A673 (cell line): ENCODE data around the gene HES7.

ENCODE experiments used
- EZH2 ChIP-seq: fragments of 200-600 bp; sonication (generic); IDR thresholded peaks from 2 replicates; pipeline ENCODE4 v1.6.1; 2017; ENCODE audit warnings: borderline replicate concordance, low read depth, mild to moderate bottlenecking, mixed read lengths, antibody characterized with exemption, low read length; ENCODE audit not compliant: poor library complexity, severe bottlenecking
- TF ChIP-seq, protein P1 (sequence below): fragments of 300-800, 200-600 bp; sonication (generic); conservative IDR thresholded peaks from 2 replicates; pipeline ENCODE4 v1.5.1; 2017; ENCODE audit warnings: low read depth, mild to moderate bottlenecking, antibody characterized with exemption, low read length, moderate library complexity, mixed read lengths

DNA sequence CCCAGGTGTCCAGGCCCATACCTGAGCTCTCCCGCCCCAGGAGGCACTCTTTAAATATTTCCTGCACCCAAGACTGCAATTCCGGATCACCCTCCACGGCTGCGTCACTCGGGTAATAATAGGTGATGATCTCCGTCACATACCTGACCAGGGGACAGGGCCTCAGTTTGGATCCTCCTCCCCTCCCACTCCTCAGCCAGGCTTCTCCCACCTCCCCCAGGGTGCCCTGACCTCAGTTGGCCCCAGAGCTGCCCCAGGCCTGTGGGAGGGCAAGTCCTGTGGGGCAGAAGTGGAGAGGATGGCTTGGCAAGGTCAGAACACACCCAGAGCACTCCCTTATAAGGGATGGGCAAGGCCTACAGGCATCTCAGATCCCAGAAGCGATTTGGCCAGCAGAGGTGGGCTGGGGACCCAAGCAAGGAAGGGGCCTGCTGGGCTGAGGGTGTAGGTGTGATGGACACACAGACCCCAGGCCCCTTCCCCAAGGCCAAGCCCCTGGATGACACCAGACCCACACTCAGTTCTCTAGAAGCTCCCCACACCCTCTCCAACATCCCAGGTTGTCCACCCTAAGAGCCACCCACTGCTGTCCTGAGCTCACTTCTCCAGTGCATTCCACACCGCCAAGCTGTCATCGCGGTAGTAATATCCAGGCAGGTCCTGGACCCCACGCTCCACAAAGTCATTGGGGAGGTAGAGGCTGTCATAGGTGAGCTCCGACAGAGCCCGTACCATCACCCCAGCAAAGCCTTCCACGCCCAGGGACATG lies 48.1 kb downstream of the HES7 start:
- TF ChIP-seq, protein P1, sequence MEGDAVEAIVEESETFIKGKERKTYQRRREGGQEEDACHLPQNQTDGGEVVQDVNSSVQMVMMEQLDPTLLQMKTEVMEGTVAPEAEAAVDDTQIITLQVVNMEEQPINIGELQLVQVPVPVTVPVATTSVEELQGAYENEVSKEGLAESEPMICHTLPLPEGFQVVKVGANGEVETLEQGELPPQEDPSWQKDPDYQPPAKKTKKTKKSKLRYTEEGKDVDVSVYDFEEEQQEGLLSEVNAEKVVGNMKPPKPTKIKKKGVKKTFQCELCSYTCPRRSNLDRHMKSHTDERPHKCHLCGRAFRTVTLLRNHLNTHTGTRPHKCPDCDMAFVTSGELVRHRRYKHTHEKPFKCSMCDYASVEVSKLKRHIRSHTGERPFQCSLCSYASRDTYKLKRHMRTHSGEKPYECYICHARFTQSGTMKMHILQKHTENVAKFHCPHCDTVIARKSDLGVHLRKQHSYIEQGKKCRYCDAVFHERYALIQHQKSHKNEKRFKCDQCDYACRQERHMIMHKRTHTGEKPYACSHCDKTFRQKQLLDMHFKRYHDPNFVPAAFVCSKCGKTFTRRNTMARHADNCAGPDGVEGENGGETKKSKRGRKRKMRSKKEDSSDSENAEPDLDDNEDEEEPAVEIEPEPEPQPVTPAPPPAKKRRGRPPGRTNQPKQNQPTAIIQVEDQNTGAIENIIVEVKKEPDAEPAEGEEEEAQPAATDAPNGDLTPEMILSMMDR = no peak
- TF ChIP-seq EZH2 = no peak
